Activated CD8-positive, alpha-beta memory T cell treated with anti-CD3 and anti-CD28 coated beads, Interleukin-2, amount 50 U/mL, for 4 hours (primary cell): ENCODE results near the gene ARHGAP42.

Experiments used
- DNase-seq: peaks from one replicate; pipeline ENCODE4 v3.0.0-alpha.2; 2020

The ARHGAP42 gene

DNA sequence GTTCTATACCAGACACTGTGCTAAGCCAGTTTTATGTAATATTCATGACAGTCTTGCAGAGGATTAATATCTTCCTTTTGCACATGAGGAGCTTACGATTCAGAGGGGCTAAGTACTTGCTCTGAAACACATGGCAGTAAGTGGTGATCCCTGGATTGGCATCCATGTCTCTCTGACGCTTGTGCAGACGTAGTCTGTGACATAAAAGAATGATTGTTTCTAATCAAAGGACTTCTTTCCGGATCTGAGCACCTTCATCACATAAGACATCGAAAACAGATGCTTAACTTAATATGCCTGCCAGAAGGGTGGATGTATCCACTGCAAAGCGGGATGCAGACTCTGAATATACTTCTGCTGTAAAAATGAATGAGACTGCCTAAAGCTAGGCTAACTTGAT is 74.8 kb downstream of the ARHGAP42 start:
- no peak for DNase-seq

DNA sequence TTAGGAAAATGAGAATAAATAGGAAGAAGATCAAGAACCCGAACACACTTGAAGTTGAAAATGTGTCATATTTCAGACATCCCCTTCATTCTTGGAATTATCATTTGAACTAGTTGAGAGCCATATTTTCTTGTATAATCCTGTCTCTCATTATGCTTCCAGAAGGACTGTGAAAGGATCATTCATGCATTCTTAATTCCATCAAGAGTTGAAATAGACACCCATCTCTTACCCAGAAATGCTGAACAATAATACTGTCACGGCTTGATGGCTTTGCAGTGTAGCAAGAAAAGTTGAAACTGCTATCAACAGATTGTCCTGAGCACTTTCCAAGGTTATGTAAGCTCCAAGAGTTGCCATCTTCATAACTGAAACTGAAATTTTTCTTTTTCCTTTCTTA is 79.7 kb downstream of the ARHGAP42 start:
- DNase-seq = no peak

DNA sequence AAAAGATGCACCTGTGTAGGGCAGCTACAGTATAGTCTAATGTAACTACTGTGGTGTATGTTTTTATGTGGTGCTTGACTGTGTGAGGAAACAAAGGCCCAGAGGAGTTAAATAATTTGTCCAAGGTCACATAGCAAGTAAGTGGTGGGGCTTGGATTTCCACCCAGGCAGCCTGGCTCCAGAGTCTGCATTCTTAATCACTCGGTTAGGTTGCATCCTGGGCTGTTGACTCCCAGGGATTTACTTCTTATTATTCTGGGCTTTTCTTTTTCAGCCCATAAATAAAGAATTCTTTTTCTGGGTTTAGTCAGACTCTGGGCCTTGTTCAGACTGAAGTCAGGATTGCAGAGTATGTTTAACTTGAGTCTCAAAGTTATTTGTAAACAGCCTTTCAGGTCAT is 82.1 kb downstream of the ARHGAP42 start:
- no peak for DNase-seq

DNA sequence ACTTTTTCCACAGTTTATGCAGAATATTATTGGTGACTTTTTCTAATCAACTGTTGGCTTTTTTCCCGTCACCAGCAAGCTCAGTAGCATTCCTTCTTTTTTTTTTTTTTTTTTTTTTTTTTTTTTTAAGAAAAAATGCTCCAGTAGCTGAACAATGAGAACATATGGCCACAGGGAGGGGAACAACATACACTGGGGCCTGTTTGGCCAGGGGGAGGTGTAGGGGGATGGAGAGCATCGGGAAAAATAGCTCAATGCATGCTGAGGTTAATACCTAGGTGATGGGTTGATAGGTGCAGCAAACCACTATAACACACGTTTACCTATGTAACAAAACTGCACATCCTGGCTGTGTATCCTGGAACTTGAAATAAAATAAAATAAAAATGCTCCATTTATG is 82.5 kb downstream of the ARHGAP42 start:
- no peak for DNase-seq

DNA sequence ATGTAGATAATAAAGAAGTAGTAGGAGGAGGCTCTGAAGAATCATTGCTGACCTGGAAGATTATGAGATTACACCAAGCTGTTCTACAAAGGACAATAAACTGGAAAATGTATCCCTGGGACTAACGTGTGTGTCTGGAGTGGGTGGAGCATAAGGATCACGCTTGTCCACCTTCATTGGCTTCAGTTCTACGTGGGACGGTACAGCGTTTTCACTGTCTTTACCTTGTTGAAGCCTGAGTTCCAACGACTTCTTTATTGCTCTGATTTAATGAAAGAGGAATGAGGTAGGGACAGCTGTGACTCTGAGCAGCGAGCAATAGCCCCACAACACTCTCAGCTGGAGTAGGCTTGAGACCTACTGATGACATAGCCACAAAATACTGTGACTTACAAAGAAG is 87.0 kb downstream of the ARHGAP42 start:
- no peak for DNase-seq

DNA sequence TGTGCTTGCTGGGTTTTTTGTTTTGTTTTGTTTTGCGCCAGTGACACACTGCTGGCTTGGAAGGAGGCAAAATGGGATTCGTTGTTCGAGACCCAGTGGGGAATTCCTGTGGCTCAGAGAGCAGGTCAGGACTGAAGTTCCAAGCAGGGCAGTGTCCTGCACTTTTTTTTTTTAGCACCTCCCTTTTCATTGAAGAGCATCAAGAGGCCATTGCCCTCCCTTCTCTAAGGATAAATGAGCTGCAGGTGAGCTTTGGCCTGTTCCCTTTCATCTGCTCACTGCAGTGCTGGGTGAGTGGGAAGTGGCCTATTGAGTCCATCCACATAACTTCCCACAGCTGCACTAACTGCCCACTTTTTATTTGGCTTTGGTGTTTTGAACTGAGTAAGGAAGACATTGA is 87.8 kb downstream of the ARHGAP42 start:
- no peak for DNase-seq

DNA sequence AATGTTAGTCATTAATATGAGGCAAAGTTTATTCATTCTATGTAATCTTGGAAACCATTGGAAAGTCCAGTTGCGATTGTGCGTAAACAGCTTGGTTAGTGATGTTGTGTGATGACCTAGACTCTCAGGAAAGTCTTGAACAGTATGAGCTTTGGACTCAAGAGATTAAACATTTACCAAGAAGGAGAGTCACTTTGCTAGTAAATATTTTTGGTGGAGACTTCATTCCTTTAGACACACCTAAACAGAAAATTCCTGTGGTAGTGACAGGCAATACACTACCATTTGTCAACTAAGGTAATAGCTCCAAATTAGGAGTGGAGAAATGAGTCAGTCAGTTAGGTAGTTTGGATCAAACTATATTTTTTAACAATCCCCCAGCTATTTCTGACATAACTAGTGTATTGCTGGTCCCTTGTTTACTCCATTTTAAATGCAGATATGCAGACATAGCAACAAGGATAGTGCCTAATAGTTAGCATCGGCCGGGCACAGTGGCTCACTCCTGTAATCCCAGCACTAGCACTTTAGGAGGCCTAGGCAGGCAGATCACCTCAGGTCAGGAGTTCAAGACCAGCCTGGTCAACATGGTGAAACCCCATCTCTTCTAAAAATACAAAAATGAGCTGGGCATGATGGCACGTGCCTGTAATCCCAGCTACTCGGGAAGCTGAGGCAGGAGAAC is 89.3 kb downstream of the ARHGAP42 start:
- DNase-seq = no peak

DNA sequence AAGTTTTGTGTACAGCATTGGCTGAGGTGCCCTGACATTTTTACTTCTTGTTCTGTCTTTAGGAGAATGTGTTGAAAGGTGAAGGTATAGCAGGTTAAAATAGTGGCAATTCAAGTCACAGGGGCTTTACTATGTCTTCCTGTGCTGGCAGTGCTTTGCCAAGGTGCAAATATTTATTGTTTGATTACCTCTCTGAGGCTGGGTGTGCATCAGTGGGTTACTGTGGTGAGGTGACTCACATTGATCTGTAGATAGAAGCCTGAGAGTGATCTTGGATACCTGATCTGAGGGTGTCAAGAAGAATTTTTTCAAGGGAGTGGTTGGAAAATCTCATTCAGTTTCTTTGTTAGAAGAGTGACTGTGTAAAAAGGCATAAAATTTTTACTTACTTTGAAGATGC is 90.0 kb downstream of the ARHGAP42 start:
- no peak for DNase-seq

DNA sequence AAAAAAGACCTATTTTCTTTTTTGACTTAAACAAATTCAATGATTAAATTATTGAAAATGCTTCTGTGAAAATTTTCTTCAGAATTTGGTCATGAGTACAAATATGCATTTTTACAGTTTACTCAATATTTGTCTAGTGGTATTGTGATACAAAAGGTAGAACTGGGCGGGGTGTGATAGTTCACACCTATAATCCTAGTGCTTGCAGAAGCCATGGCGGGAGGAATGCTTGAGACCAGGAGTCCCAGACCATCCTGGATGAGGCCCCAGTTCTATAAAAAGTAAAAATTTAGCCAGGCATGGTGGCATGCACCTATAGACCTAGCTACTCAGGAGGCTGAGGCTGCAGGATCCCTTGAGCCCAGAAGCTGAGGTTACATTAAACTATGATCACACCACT is 90.6 kb downstream of the ARHGAP42 start:
- DNase-seq = no peak

DNA sequence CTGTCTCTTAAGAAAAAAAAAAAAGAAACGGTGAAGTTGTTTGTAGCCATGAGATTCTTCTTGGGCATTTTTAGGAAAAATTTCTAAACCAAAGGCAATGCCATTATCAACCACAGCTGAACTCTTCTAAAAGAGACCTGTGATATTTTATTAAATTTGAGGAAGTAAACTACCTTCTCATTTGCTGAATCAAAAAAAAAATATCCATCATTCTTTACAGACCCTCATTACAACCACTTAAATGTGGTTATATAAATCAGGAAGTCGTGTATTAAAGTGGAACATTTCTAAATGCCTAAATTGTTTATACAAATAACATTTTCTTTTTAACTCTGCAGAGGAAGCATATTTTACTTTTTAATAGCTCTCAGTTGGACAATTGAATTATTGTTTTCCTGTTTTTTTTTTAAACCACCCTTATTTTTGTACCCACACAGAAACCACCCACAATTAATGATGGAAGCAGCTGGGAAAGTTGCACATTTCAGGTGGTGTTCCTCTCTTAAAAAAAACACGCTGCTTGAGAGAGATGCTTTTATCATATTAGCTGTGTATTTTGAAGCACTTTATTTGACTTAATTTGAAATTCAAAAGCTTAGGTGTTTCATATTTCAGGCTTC is 91.2 kb downstream of the ARHGAP42 start:
- no peak for DNase-seq

DNA sequence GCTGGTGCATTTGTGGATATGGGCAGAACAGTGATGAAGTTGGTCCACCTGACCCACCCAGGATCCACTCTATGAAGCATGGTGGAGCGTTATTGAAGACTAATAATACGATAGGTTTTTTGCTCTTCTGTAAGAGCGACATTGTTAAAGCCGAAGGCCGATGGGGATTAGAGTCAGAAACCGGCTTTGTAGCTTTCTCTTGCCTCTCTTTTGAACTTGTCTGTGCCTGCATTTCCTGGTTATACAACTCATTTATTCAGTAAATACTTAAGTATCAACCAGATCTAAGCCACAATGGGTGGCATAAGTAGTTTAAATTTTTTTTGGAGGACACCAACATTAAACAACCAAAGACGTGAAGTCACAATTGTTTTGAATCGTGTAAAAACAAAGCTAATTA is 93.4 kb downstream of the ARHGAP42 start:
- DNase-seq = no peak

DNA sequence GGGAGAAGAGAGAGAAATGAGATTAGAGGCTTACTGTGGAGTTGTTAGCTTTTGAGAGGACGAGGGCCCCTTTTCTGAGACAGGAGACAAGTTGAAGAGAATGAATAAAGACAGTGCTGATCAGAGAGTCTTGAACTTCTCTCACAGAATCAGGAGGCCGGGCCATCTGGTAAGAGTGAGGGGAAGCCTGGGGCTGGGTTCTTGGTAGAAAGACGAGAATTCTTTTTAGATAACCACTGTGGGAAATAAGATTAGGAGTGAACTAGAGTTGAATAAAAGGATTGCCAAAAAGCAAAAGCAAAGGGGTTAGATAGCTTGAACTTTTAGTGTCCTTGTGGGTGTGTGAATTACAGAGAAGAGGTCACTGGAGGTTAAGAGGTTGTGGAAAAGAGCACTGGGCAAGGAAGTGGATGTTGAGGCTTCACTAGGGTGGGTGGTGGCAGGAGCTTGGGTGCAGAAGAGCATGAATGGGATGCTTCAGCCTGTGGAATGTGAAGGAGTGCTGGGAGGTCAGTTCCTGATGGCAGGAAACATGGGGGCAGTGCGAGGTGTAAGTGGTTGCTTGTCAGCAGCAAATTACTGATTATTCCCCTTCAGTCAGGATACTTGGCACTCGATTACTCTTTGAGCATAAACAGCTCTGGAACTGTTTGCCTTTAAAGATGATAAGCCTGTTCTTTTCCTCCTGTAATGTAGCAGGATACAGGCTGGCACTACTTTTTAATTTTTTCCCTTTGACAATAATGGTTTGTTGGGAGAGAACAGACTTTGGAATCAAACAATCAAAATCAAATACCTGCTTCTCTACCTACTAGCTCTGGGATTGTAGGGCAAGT is 98.3 kb downstream of the ARHGAP42 start:
- no peak for DNase-seq

DNA sequence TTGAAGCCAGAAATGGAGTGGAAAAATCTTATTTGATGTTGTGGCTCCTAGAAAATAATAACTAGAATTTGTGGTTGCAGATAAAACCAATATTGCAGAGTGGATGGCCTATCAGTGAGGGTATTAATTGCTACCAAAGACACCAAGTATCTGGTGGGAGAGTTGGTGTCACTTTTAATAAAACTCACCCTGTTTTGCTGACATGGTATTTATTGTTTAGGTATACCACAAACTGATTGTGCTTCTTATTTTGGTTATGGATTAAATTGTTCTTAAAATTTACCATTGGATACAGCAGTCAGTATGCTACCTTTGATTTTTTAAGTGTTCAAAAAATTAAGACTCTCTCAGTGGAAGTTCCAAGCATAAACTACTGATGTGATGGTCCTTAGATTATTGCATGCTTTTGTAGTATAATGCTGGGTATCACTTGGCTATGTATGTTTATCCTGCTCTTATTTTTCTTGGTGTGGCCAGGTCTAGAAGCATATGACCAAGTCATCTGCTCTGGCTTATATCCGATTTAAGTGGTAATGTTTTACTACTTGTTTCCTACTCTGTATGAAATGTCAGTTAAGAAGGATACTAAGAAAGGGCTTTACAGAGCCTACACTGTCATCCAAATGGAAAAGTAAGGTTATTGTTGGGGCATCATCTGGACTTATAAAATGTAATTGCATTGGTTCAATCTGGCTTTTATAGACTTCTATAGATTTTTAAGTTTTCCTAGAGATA is 101.6 kb downstream of the ARHGAP42 start:
- no peak for DNase-seq

DNA sequence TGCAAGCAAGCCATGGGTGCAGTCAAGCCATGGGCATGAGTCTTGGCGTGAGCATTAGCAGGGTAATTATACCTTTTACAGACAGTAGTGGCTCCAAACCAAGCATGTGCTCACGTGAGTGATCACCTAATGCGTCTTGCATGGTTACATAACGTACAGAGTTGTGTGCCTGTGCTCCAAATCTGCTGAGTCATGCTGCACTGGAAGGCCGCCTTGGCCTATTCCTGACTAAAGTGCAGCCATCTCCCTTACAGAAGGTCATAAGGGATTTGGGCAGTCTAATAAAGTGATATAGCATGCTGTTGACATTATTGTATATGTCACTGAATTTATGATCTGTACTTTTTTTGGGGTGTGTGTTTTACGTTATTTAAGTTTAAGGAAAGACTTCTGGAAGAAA is 102.4 kb downstream of the ARHGAP42 start:
- no peak for DNase-seq

DNA sequence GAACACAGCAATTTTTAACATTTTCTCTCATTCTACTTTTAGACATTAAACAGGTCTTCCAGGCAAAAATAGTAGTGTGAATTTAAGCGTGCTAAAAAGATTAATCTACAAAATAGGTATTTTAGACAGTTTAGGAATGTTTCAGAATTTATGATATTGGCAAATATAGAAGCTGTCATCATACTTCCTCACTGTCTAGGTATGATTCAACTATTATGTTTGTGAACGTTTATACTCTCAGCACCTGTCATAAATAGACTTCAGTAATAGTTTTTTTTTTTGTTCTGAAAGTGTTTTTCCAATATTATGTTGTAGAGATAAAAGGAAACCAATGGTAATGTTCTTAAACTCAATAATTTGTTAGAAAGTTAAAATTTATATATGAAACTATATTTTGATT is 103.0 kb downstream of the ARHGAP42 start:
- DNase-seq = no peak

DNA sequence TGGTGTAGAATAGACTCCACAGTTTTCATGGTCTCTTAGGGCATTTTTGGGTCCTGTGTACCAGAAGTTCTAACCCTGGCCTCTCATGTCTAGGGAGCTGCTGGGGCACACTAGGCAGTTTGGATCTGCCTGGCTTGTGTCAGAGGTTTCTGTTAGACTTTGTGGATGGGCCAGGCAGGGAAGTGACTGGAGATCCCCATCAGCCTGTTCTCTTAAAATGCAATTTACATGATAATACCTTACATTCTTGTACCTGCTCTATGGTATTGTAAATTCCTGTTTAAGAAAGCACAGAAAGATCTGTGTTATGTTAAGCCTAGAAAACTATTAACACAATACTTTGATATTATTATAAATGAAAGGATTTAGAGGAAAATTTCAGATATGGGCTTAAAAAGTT is 104.0 kb downstream of the ARHGAP42 start:
- no peak for DNase-seq

DNA sequence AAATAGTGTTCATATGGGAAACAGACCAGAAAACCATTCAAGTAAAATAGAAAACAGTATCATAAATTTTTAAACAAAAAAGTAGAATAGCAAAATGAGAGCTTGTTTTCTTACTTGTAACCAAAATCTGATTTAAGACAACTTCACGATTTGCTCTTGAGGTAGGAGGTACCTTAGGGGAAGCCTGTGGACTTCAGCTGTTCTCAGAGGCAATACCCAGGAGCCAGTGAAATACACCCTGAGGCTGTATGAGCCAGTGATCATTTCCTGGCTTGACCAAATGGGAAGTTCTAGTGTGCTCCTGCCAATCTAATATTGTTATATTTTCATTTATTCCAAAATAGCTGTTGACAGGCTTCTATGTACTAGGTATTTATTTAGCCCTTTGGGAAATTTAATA is 104.8 kb downstream of the ARHGAP42 start:
- no peak for DNase-seq

DNA sequence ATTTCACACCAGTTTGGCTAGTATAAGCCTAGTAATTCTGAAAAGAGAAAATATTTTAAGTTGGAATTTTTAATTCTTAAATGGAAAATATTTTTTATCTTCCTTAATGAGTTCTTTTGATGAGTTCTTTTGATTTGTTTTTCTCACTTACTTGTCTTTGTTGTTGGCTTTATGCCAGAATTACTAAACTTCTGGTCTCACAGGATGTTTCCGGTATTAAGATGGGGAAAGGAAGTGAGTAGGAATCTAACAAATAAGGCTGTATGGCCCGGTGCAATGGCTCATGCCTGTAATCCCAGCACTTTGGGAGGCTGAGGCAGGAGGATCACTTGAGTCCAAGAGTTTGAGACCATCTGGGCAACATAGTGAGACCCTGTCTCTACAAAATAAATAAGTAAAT is 106.4 kb downstream of the ARHGAP42 start:
- no peak for DNase-seq

DNA sequence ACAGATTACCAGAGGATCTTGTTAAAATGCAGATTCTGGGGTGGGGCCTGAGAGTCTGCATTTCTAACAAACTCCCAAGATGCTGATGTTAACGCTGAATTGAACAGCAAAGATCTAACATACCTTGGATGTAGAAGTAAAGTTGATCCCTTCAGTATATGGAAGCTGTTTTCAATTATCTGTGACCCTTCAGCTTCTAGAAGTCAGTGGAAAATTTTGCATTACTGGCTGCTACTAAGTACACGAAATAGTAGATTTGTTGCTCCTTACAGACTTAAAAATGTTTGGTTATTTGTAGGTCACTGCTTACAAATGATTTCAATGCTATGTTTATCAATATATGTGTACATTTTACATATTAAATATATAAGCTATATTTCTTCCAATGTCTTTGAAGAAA is 107.4 kb downstream of the ARHGAP42 start:
- DNase-seq = no peak

DNA sequence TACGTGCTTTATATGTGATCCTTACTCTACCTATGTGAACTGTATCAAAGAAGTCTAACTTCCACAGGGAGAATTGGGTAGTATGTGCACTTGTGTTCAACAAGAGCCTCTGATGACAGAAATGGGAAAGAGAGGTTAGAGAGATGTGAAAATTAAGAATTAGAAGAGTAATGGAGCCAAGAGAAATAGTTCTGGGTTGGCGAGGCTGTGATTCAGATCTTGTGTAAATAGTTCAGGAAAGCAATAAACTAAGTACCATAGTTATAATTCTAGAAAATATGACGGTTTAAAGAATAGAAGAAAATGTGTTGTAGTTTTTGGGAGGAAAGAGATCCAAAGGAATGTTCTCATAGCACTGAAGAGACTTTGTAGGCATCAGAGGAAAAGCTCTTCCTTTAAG is 112.4 kb downstream of the ARHGAP42 start:
- no peak for DNase-seq

DNA sequence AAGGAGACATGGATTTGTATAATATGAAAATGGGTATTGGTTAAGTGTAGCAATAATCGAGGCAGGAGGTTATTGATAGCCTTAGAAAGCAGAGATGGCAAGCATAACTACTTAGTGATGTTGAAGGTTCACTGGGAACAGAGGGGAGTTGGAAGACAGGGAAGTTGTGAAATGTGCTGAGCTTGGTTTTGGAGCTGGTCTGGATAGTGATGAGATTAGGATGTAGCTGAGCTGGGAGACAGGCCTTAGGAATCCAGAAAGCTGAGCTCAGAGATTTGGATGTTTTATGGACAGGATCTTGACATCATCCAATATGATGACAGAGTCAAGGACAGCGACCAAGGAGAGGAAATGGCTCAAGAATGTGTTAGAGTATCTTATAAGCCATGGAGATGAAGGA is 113.1 kb downstream of the ARHGAP42 start:
- no peak for DNase-seq

DNA sequence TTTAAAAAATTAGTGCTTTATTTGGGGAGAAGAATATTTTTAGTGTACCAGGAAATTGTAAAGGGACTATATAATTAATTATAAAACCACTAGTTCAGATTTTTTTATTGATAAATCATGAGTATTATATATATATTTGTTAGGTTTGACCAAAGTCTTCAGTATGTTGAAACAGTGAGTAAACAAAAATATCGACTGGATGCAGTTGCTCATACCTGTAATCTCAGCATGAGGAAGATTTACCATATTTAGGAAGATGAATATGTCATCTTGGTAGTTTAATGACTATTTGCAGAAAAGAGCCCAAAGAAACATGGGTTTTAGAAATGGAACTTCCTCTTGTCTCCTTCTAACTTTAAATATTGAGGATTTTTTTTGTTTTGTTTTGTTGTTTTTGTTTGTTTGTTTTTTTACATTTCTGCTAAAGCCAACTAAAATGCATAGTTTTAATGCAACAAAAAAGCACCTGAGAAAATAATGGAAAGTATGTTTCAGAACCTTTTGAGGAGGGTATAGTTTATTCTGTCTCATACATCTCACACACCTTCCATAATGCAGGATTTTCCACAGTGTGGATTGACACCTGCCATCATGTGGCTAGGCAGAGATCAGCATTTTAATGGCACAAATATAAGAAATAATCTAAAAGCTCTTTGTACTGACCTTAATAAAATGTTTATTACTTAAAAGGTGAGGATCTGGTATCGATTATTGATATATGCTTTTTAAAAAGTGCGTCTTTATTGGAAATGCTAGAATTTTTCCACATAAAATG is 114.3 kb downstream of the ARHGAP42 start:
- no peak for DNase-seq
